HG03095 (cell line): ENCODE data around the gene ARFGAP1.

Experiments
- ATAC-seq: cut with Tn5 transposase; IDR thresholded peaks from one replicate; pipeline ENCODE4 v1.9.1; 2021; ENCODE audit warnings: moderate library complexity; ENCODE audit not compliant: unreplicated experiment

The ARFGAP1 gene

DNA sequence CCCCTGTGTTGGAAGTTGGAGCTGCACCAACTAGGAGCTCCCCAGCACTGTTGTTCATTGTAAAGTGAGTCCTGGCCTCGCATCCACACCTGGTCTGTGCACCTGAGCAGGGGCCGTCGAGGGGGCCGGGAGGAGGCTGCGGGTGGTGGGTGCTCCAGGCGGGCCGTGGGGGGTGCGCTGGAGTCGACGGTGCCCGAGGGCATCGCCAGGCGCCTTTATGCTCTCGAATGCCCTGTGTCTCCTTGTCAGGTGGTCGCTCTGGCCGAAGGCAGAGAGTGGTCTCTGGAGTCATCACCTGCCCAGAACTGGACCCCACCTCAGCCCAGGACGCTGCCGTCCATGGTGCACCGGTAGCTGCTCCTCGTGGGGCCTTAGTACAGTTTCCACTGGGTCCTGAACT, 4.3 kb downstream of the ARFGAP1 start:
- ATAC-seq, result no peak

DNA sequence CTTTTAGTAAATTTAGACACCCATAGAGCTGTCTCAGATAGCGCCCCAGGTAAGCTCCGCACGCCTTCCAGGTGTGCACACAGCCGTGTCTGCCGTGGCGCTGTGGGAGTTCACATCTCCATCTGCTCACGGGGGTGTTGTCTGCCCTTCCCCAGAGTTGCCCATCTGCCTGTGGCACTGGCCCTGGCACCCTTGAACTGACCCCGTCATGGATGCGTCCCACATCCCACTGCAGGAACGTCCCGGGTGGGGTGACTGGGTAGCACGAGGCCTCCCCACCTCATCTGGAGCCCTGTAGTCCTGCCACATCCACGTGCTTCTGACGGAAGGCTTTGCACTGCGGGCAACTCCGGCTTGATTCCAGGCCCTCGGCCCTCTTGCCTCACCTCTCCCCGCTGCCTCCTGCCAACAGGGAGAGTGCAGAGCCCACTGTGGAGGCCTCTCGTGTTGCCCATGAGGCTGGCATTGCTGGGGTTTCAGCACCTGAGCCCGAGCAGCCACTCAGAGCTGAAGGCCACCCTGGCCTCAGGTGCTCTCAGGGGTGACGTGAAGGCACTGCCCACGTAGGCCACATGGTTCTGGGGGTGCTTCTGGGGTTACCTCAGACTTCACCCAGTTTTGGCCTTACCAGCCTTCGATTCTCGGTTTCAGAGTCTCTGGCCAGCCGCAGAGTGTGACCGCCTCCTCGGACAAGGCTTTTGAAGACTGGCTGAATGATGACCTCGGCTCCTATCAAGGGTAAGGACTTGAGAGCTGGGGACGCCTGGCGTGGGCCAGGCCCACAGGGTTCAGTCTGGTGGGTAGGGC, 5.1 kb downstream of the ARFGAP1 start:
- ATAC-seq, result no peak

GRCh38 chr20:63278661-63279060, 6.0 kb downstream of the ARFGAP1 start:
- ATAC-seq, result no peak

DNA sequence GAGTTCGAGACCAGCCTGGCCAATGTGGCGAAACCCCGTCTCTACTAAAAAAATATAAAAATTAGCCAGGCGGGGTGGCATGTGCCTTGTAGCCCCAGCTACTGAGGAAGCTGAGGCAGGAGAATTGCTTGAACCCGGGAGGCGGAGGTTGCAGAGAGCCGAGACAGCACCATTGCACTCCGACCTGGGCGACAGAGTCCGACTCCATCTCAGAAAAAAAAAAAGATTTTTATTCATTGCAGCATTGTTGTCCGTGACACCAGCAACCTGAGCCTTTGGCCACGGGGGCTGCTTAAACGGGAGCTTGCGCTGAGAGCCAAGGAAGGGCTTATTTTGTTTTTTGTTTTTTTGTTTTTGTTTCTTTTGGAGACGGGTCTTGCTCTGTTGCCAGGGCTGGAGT, 7.3 kb downstream of the ARFGAP1 start:
- no peak for ATAC-seq

DNA sequence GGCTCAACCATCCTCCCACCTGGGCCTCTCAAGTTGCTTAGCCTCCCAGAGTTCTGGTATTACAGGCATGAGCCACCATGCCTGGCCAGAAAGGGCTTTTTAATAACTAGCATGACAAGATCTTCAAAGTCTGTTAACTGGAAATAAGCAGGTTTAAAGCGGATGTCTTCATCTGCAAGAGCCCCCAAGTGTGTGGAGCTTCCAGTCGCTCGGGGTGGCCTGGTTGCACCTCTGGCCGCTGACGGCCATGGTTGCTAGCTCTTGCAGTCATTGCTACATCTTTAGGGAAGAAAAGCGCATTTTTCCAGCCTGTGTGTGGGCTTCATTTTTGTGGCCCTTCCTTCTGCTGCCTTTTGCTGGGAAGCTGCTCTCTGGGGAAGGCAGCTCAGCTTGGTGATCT, 7.8 kb downstream of the ARFGAP1 start:
- ATAC-seq, result no peak

DNA sequence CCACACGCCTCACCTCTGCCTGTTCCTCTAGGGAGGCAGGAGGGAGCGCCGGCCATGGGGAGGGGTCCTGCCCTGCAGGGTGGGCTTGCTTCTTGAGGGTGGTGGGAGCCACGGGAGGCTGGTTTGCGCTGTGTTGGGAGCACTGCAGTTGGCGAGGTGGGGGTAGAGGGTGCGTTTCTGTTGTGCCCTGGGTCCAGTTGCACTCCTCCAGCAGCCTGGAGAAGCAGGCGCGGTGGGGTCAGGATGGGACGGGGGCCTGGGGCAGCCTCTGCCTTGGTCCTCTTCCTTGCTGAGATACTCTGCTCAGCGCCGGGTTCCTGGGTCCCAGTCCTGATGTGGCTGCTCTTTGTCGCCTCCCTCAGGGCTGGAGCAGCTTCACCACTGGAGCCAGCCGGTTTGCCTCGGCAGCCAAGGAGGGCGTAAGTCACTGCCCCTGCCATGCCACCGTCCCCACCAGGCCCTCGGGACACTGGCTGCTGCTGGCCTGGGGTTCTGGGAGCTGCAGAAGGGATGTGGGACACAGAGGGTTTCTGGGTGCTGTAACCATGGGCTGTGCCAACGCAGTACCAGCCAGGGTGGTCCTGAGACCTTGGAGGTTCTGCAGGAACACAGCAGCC, 8.4 kb downstream of the ARFGAP1 start:
- ATAC-seq, result no peak

DNA sequence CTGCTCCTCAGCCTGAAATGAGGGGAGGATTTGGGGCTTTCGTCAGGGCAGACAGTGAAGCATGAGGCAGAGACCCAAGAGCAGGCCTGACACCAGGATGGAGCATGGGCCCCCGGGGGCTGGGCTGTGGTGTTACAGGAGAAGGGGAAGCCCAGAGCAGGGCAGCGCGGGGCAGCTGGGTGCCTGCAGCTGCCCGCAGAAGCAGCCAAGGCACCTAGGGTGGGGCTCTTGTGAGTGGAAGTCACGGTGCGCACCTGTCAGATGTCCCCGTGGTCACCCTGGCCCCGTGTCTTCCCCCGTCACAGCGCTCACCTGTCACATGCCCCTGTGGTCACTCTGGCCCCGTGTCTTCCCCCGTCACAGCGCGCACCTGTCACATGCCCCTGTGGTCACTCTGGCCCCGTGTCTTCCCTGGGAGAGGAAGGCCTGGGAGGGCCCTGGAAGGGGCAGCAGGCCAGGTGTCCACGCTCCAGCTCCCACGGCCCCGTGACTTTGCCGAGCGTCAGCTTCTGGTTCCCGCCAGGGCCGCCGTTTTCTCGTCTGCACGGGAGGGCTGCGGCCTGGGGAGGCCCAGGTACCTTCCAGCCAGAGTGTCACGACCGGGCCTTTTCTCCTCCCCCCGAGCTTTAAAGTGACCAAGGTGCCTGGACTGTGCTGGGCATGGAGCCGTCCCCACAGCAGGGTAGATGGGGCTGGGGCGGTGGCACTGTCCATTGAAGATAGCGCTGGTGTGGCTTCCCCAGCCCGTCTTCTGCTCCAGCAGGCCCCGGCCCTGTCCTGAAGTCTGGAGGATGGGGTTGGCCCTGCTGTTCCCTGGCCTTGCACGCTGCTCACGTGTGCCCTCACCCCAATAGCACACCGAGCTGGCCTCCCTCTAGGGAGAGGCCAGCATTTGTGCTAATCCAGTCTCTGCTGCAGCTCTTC, 9.4 kb downstream of the ARFGAP1 start:
- no peak for ATAC-seq

DNA sequence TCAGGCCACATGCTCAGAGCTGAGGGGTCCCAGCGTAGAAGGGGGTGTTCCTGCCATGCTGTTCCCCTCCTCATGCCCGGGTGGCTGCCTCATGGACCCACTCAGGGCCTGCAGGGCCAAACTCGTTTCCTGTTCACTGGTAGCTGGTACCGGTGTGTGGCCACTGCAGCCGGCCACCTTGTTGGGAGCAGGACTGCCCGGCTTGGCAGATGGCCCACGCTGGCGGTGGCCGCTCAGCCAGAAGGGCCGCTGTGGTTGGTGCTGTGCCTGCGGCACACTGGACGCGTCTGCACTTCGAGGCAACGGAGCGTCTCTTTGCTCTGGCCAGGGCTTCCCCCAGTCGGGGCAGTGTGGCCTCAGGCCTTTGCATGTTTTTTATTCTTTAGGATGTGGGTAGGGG, 10.3 kb downstream of the ARFGAP1 start:
- ATAC-seq, result no peak

GRCh38 chr20:63283397-63284082, 10.9 kb downstream of the ARFGAP1 start:
- ATAC-seq, result no peak

- no peak for ATAC-seq
Measured at GRCh38 chr20:63284083-63284440, 11.4 kb downstream of the ARFGAP1 start.

DNA sequence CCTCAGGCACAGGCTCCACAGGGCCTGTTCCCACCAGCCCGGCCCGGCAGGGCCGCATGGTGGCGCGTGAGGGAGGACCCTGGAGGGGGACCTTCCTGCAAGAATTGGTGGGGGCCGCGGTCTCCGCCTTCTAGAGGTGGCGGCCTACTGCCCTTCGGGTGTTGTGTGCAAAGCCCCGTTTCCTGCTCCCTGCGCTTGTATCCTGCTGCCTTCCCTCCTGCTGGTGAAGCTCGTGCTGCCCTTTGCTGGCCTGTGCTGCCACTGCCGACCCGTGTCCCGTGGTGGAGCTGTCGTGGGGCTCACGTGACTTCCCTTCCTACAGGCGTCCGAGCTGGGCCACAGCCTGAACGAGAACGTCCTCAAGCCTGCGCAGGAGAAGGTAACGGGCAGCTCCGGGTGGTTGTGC, 11.9 kb downstream of the ARFGAP1 start:
- no peak for ATAC-seq

- no peak for ATAC-seq
Measured at GRCh38 chr20:63284981-63285524, 12.4 kb downstream of the ARFGAP1 start.

DNA sequence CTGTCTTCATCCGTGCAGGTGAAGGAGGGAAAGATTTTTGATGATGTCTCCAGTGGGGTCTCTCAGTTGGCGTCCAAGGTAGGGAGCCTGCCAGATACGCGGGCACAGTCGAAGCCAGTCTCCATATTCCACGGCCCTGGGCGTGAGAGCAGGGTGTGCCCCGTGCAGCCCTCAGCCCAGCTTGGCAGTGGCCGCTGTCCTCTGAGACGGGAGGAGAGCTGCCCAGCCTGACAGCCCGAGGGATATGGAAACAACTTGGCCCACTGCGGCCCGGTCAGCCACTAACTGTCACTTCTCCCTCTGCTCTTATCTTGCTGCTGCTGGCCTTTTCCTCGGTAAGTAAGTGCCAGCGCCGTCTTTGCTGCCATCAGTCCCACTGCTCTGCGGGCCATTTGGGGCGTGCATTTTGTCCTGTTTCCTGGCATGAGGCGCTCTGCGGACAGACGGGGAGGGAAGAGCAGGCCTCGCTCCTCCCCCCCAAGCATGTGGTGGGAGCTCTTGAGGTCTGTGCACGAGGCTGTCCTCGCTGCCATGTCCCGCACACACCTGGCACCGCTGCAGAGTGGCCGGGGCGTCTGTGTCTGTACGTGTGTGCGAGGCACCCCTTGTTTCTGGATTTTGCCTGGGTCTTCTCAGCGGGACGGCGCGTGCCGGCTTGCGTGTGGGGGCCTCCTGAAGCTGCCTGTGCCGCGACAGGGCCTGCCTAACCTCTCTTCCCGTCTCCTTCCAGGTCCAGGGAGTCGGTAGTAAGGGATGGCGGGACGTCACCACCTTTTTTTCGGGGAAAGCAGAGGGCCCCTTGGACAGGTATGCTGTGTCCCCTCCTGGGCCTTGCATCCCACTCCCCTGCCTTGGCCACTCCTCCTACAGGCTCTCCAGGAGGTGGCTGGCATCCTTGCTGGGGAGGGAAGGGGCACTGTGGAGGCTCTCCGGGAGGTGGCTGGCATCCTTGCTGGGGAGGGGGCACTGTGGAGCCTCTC, 13.3 kb downstream of the ARFGAP1 start:
- ATAC-seq, result no peak

DNA sequence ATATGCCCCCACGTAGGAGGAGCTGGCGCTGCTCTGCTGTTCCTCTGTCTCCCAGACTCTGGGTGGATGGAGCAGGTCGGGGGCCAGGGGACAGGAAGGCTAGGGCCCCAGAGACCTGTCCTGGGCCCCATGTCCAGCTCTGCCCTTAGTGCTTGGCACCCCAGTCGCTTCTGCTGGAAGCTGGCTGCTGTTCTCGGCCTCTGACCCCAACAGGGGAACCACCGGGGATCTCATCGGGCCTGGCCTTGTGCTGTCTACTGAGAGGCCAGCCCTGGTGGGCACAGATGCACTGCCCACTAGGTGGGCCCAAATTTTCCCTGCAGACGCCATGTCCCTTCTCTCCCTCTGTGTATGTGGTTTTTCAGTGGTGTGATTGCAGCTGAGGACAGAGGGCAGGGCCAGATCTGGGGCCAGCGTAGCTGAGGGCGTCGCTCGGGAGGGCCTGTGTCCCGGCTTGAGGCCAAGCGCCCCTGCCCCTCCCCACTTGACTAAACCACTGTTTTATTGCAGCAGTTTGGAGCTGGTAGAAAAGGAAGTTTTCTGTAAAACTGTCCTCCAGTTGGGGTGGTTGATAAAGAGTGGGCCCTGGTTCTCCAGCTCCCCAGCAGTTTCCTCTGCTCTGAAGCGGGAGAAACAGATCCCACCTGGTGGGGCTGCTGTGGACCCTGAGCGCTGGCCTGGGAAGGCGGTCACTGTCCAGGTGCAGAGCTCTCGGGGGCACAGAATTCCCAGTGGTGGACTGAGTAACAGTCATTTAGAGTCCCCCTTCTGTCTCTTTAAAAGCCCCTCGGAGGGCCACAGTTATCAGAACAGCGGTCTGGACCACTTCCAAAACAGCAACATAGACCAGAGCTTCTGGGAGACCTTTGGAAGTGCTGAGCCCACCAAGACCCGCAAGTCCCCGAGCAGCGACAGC, 14.4 kb downstream of the ARFGAP1 start:
- no peak for ATAC-seq

GRCh38 chr20:63287697-63288580, 15.3 kb downstream of the ARFGAP1 start:
- no peak for ATAC-seq

- ATAC-seq, result no peak
Measured at GRCh38 chr20:63288581-63289251, 16.1 kb downstream of the ARFGAP1 start.
